Vagina (tissue), 2 donors: ENCODE measurements around the gene AFF3.

ENCODE experiments used
- POLR2A ChIP-seq, 2 donors: fragments of 450-650 bp; IDR thresholded peaks; one replicate each; pipeline ENCODE4 v1.6.1; 2017; ENCODE audit warnings: antibody characterized with exemption in 2 of 2, mild to moderate bottlenecking in 2 of 2, moderate library complexity in 2 of 2
- POLR2AphosphoS5 ChIP-seq, 2 donors: sonication (generic); formaldehyde crosslinking; IDR thresholded peaks; one replicate each; pipeline ENCODE4 v1.9.0; 2017; ENCODE audit warnings: antibody characterized with exemption in 2 of 2, mild to moderate bottlenecking in 2 of 2, low read depth in 1 of 2; ENCODE audit not compliant: insufficient read depth in 1 of 2
- TF ChIP-seq, protein P1 (sequence below), 3 experiments: fragments of 450-650 bp in 2 of 3; fragments of 200-600 bp in 1 of 3; sonication (generic) in 1 of 3; IDR thresholded peaks; one replicate each; pipeline ENCODE4 v1.5.1; 2017 to 2019; ENCODE audit warnings: antibody characterized with exemption in 3 of 3, mild to moderate bottlenecking in 2 of 3, moderate library complexity in 2 of 3

DNA sequence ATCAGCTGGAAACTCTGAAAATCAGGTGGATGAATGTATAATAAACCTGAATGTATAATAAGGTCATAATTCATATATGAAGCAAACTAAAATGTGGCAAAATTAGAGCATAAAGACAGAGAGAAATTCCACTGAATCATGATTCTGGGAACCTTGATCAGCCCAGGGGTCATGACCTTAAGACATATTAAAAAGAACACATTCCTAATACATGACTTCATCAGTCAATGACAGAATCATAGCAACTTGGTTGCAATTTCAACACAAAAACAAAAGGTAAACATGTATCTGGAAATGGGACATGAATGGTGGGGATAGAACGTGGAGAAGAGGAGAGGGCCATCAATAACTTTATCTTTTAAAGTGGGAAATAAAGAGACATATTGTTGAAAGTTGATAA, 17.6 kb downstream of the AFF3 start:
- TF ChIP-seq, protein P1, sequence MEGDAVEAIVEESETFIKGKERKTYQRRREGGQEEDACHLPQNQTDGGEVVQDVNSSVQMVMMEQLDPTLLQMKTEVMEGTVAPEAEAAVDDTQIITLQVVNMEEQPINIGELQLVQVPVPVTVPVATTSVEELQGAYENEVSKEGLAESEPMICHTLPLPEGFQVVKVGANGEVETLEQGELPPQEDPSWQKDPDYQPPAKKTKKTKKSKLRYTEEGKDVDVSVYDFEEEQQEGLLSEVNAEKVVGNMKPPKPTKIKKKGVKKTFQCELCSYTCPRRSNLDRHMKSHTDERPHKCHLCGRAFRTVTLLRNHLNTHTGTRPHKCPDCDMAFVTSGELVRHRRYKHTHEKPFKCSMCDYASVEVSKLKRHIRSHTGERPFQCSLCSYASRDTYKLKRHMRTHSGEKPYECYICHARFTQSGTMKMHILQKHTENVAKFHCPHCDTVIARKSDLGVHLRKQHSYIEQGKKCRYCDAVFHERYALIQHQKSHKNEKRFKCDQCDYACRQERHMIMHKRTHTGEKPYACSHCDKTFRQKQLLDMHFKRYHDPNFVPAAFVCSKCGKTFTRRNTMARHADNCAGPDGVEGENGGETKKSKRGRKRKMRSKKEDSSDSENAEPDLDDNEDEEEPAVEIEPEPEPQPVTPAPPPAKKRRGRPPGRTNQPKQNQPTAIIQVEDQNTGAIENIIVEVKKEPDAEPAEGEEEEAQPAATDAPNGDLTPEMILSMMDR (IDR thresholded peaks at IDR 0.05) = no peak
- TF ChIP-seq POLR2A (IDR thresholded peaks at IDR 0.05) = no peak
- TF ChIP-seq POLR2AphosphoS5 (IDR thresholded peaks at IDR 0.05; ENCODE audit: insufficient read depth in 1 of 2, low read depth in 1 of 2) = no peak
